Inferior parietal cortex (tissue), 1 donor: ENCODE measurements around the gene CELSR1.
"Not testable (repeated sequence)": the region's sequence is repeated elsewhere in the genome, so short reads cannot be mapped to it uniquely, and the experiment has no call there.

Source experiments
- DNase-seq: peaks from one replicate; pipeline ENCODE4 v3.0.0-alpha.2; 2016; ENCODE audit errors: extremely low spot score

CELSR1 gene

GRCh38 chr22:46532416-46532815, 5.0 kb downstream of the CELSR1 start:
- DNase-seq = no peak

- no peak for DNase-seq
Measured at GRCh38 chr22:46531581-46532175, 5.7 kb downstream of the CELSR1 start.

GRCh38 chr22:46528121-46528610, 9.3 kb downstream of the CELSR1 start:
- DNase-seq = no peak

- DNase-seq = no peak
Measured at GRCh38 chr22:46526244-46526839, 11.1 kb downstream of the CELSR1 start.

- DNase-seq = no peak
Measured at GRCh38 chr22:46525389-46526243, 11.8 kb downstream of the CELSR1 start.

GRCh38 chr22:46524203-46524740, 13.1 kb downstream of the CELSR1 start:
- no peak for DNase-seq

- DNase-seq = no peak
Measured at GRCh38 chr22:46522797-46523196, 14.6 kb downstream of the CELSR1 start.

- no peak for DNase-seq
Measured at GRCh38 chr22:46521994-46522393, 15.4 kb downstream of the CELSR1 start.

- no peak for DNase-seq
Measured at GRCh38 chr22:46520880-46521279, 16.5 kb downstream of the CELSR1 start.

- DNase-seq = no peak
Measured at GRCh38 chr22:46519377-46519776, 18.0 kb downstream of the CELSR1 start.

- no peak for DNase-seq
Measured at GRCh38 chr22:46518542-46519325, 18.7 kb downstream of the CELSR1 start.

GRCh38 chr22:46518038-46518437, 19.4 kb downstream of the CELSR1 start:
- DNase-seq = no peak

- no peak for DNase-seq
Measured at GRCh38 chr22:46517255-46517761, 20.1 kb downstream of the CELSR1 start.

GRCh38 chr22:46516638-46517037, 20.8 kb downstream of the CELSR1 start:
- no peak for DNase-seq

- not testable (repeated sequence) for DNase-seq
Measured at GRCh38 chr22:46516112-46516487, 21.3 kb downstream of the CELSR1 start.

GRCh38 chr22:46515208-46516111, 22.0 kb downstream of the CELSR1 start:
- DNase-seq = no peak

GRCh38 chr22:46514592-46515207, 22.7 kb downstream of the CELSR1 start:
- DNase-seq = no peak

GRCh38 chr22:46513908-46514550, 23.4 kb downstream of the CELSR1 start:
- DNase-seq = no peak

- no peak for DNase-seq
Measured at GRCh38 chr22:46512683-46513082, 24.7 kb downstream of the CELSR1 start.

GRCh38 chr22:46512039-46512370, 25.4 kb downstream of the CELSR1 start:
- DNase-seq = no peak
